Measurements from ENCODE around the gene XRCC4.
"Not testable (repeated sequence)": the region's sequence is repeated elsewhere in the genome, so short reads cannot be mapped to it uniquely, and the experiment has no call there.

Gene XRCC4

GRCh38 chr5:83076742-83077661 lies at the start of gene XRCC4, which contains the start of gene TMEM167A:
XRCC4 (plus strand) TSS chr5:83077547; CDS start chr5:83104920, 27,373 bp downstream.
TMEM167A (minus strand) TSS chr5:83077394; CDS start chr5:83077323, 71 bp downstream.
- peak; percentile 98 for DNase-seq (ENCODE audit: low read depth, low spot score)

GRCh38 chr5:83029912-83030311 lies 47.4 kb upstream of the XRCC4 start:
- no peak for DNase-seq (ENCODE audit: low read depth, low spot score)

- DNase-seq (ENCODE audit: low read depth, low spot score) = no peak
These were observed 46.0 kb upstream of the XRCC4 start for GRCh38 chr5:83031381-83031780.

GRCh38 chr5:83034036-83034435 lies 43.3 kb upstream of the XRCC4 start:
- DNase-seq (ENCODE audit: low read depth, low spot score) = no peak

- DNase-seq (ENCODE audit: low read depth, low spot score) = no peak
These were observed 42.7 kb upstream of the XRCC4 start for GRCh38 chr5:83034528-83035207.

GRCh38 chr5:83035373-83036100 lies 41.8 kb upstream of the XRCC4 start:
- DNase-seq (ENCODE audit: low read depth, low spot score) = no peak

- DNase-seq (ENCODE audit: low read depth, low spot score) = no peak
These were observed 40.3 kb upstream of the XRCC4 start for GRCh38 chr5:83036991-83037575.

- no peak for DNase-seq (ENCODE audit: low read depth, low spot score)
These were observed 38.4 kb upstream of the XRCC4 start for GRCh38 chr5:83038924-83039323.

GRCh38 chr5:83042507-83042906 lies 34.8 kb upstream of the XRCC4 start:
- no peak for DNase-seq (ENCODE audit: low read depth, low spot score)

GRCh38 chr5:83044926-83045325 lies 32.4 kb upstream of the XRCC4 start:
- no peak for DNase-seq (ENCODE audit: low read depth, low spot score)

GRCh38 chr5:83048277-83048676 lies 29.1 kb upstream of the XRCC4 start:
- DNase-seq (ENCODE audit: low read depth, low spot score) = no peak

- DNase-seq (ENCODE audit: low read depth, low spot score) = no peak
These were observed 28.5 kb upstream of the XRCC4 start for GRCh38 chr5:83048811-83049210.

GRCh38 chr5:83049370-83049885 lies 27.9 kb upstream of the XRCC4 start:
- DNase-seq (ENCODE audit: low read depth, low spot score) = no peak

- DNase-seq (ENCODE audit: low read depth, low spot score) = no peak
These were observed 26.5 kb upstream of the XRCC4 start for GRCh38 chr5:83050723-83051340.

- no peak for DNase-seq (ENCODE audit: low read depth, low spot score)
These were observed 22.2 kb upstream of the XRCC4 start for GRCh38 chr5:83055166-83055565.

- no peak for DNase-seq (ENCODE audit: low read depth, low spot score)
These were observed 18.6 kb upstream of the XRCC4 start for GRCh38 chr5:83058726-83059125.

GRCh38 chr5:83059341-83059740 lies 18.0 kb upstream of the XRCC4 start:
- no peak for DNase-seq (ENCODE audit: low read depth, low spot score)

- peak; percentile 5 for DNase-seq (ENCODE audit: low read depth, low spot score)
These were observed 10.7 kb upstream of the XRCC4 start for GRCh38 chr5:83066548-83067110.

GRCh38 chr5:83067377-83067776 lies 10.0 kb upstream of the XRCC4 start:
- DNase-seq (ENCODE audit: low read depth, low spot score) = not testable (repeated sequence)

- DNase-seq (ENCODE audit: low read depth, low spot score) = no peak
These were observed 8.1 kb upstream of the XRCC4 start for GRCh38 chr5:83069096-83069799.
